ENCODE data around the gene MYO3B.
"Not testable (repeated sequence)": the region's sequence is repeated elsewhere in the genome, so short reads cannot be mapped to it uniquely, and the experiment has no call there.

The MYO3B gene

GRCh38 chr2:170566138-170566537 is 388.2 kb downstream of the MYO3B start:
- no peak for DNase-seq (ENCODE audit: low read depth)

GRCh38 chr2:170567429-170567828 is 389.5 kb downstream of the MYO3B start:
- DNase-seq (ENCODE audit: low read depth), result no peak

- no peak for DNase-seq (ENCODE audit: low read depth)
Measured at GRCh38 chr2:170568511-170568910, 390.6 kb downstream of the MYO3B start.

- no peak for DNase-seq (ENCODE audit: low read depth)
Measured at GRCh38 chr2:170571612-170572011, 393.7 kb downstream of the MYO3B start.

GRCh38 chr2:170573671-170574070 is 395.7 kb downstream of the MYO3B start:
- no peak for DNase-seq (ENCODE audit: low read depth)

- no peak for DNase-seq (ENCODE audit: low read depth)
Measured at GRCh38 chr2:170576296-170576695, 398.3 kb downstream of the MYO3B start.

- DNase-seq (ENCODE audit: low read depth), result no peak
Measured at GRCh38 chr2:170577356-170577755, 399.4 kb downstream of the MYO3B start.

- no peak for DNase-seq (ENCODE audit: low read depth)
Measured at GRCh38 chr2:170578606-170579005, 400.7 kb downstream of the MYO3B start.

GRCh38 chr2:170579511-170579910 is 401.6 kb downstream of the MYO3B start:
- DNase-seq (ENCODE audit: low read depth), result no peak

GRCh38 chr2:170582313-170582712 is 404.4 kb downstream of the MYO3B start:
- no peak for DNase-seq (ENCODE audit: low read depth)

- DNase-seq (ENCODE audit: low read depth), result no peak
Measured at GRCh38 chr2:170582751-170583463, 405.0 kb downstream of the MYO3B start.

GRCh38 chr2:170585067-170585466 is 407.1 kb downstream of the MYO3B start:
- DNase-seq (ENCODE audit: low read depth), result no peak

- no peak for DNase-seq (ENCODE audit: low read depth)
Measured at GRCh38 chr2:170586571-170587095, 408.7 kb downstream of the MYO3B start.

- DNase-seq (ENCODE audit: low read depth), result no peak
Measured at GRCh38 chr2:170587117-170587516, 409.2 kb downstream of the MYO3B start.

GRCh38 chr2:170587922-170588321 is 410.0 kb downstream of the MYO3B start:
- DNase-seq (ENCODE audit: low read depth), result no peak

- no peak for DNase-seq (ENCODE audit: low read depth)
Measured at GRCh38 chr2:170588729-170589128, 410.8 kb downstream of the MYO3B start.

GRCh38 chr2:170596576-170596975 is 418.6 kb downstream of the MYO3B start:
- no peak for DNase-seq (ENCODE audit: low read depth)

GRCh38 chr2:170598067-170598395 is 420.1 kb downstream of the MYO3B start:
- DNase-seq (ENCODE audit: low read depth), result no peak

- no peak for DNase-seq (ENCODE audit: low read depth)
Measured at GRCh38 chr2:170601489-170601888, 423.5 kb downstream of the MYO3B start.

- DNase-seq (ENCODE audit: low read depth), result no peak
Measured at GRCh38 chr2:170605862-170606261, 427.9 kb downstream of the MYO3B start.

GRCh38 chr2:170607171-170607570 is 429.2 kb downstream of the MYO3B start:
- no peak for DNase-seq (ENCODE audit: low read depth)

GRCh38 chr2:170610615-170611014 is 432.7 kb downstream of the MYO3B start:
- no peak for DNase-seq (ENCODE audit: low read depth)

- DNase-seq (ENCODE audit: low read depth), result not testable (repeated sequence)
Measured at GRCh38 chr2:170618948-170619347, 441.0 kb downstream of the MYO3B start.

- DNase-seq (ENCODE audit: low read depth), result not testable (repeated sequence)
Measured at GRCh38 chr2:170635094-170635493, 457.1 kb downstream of the MYO3B start.
